HG03565 (cell line): ENCODE results near the gene RFTN1.
"Not testable (repeated sequence)": the region's sequence is repeated elsewhere in the genome, so short reads cannot be mapped to it uniquely, and the experiment has no call there.

Experiments
- ATAC-seq: cut with Tn5 transposase; IDR thresholded peaks from one replicate; pipeline ENCODE4 v1.9.1; 2021; ENCODE audit warnings: mild to moderate bottlenecking, moderate library complexity; ENCODE audit not compliant: unreplicated experiment

Gene RFTN1

DNA sequence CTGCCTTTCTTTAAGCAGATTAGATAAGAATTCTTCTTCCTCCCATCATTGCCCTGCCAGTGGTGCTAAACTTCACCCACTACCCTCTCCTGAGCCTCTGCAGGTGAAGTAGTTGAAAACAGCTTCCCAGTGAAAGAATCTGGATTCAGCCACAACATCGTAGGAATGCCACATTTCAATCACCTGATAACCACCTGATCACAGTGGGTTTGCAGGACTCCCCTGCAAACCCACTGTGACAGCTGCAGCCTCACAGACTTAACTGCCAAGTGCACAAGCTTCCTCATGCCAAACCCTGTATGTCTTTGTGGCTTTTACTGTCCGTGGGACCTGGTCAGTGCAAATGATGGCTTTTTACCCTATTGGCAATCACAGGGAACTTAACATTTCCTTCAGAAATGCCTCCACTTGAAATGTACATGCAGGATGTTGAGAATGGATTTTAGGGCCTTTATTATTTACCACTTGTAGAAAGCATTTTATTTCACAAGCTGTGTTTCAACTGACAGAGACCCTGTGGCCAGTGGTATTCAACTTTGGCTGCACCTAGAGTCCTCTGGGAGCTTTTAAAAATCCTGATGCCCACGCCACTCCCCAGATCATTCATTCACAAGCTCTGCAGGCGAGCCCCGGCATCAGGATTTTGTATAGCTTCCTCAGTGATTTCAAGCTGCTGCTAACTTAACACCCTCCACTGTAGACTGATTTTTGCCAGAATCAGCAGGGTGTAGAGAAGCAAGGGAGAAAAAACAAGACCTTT, 199.4 kb downstream of the RFTN1 start:
- ATAC-seq, result no peak

DNA sequence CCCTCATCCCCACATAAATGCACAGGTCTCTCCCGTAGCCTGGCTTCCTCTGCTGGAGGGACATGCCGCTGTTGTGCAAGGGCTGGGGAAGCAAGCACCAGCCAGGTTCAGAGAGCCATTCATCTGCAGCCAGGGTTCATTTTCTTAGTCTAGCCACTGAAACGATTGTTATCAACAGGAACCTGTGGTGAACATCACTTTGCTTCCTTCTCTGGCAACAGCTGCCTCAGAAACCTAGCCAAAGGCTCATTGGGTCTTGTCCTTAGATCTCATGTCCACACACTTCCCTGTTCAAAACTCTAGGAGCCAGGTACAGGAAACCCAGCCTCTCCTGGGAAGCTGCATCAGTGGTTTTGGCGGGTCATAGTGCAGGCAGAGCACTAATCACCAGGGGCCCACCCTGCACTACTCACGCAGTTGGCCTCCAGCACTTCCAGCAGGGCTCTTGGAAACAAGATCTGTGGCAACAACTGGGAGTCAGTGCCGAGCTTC, 201.5 kb downstream of the RFTN1 start:
- peak; percentile 67 for ATAC-seq

- not testable (repeated sequence) for ATAC-seq
Measured at GRCh38 chr3:16310486-16310885, 203.0 kb downstream of the RFTN1 start.

GRCh38 chr3:16309558-16309957, 203.9 kb downstream of the RFTN1 start:
- peak; percentile 87 for ATAC-seq

- ATAC-seq, result no peak
Measured at GRCh38 chr3:16308727-16309126, 204.8 kb downstream of the RFTN1 start.

- ATAC-seq, result no peak
Measured at GRCh38 chr3:16307832-16308531, 205.5 kb downstream of the RFTN1 start.

DNA sequence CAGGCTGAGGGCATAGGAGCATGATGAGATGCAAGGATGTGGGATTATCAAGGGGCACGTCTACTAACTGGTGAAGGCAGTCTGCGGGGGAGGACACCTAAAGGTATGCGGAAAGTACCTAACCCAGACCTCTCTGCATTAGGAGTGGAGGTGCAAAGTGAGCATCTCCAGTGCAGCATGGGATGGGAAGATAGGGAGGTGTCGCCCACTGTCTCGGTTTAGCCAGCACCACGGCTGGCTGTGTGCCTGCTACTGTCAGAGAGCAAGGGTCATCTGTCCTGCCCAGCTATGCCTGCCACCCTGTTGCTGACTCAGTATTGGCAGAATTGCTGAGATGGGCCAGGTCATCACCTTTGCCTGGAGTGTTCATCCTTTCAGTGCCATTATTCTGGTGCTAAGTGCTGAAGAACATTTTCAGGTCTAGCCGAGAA, 208.4 kb downstream of the RFTN1 start:
- ATAC-seq, result no peak

DNA sequence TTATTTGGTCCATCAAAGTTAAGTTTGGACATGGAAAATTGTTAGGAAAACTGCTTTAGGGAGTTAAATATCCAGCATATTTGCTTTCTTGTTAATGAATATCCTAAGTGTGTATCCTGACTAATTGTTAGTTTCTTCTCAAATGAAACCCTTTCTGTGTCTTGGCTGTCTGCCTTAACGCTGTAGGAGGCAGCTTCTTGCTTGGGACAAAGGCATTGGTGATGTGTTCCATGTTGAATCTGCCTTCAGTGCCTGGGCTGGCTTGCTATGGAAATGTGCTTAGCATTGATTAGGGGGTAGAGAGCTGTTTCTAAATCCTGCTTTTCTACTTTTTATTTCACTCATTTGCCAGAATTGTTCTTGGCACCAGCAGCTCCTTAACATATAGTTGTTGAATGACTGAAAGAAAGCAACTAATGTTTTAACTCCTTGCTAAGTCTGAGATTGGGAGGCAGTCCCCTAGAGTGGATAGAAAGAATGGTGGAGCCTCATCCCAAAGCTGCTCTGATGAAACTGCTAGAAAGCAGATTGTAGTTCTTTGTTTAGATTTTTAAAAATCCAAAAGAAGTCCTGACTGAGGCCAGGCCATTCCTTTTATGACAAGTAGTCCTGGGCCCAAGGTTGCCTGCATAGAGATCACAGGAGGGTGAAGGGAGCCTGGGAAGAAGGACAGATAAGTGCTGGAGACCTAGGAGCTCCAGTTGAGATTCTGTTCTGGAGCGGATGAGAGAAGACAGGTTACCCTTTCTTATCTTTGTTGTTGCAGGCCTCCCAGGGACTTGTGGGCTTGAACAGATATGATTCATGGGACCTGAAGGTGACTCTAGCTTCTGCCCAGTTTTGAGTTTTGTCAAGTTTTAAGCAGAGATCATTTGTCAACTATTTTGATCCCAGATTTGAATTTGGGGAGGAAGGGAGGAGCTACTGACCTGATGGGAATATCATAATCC, 209.2 kb downstream of the RFTN1 start:
- ATAC-seq, result no peak

- no peak for ATAC-seq
Measured at GRCh38 chr3:16303037-16303575, 210.4 kb downstream of the RFTN1 start.

DNA sequence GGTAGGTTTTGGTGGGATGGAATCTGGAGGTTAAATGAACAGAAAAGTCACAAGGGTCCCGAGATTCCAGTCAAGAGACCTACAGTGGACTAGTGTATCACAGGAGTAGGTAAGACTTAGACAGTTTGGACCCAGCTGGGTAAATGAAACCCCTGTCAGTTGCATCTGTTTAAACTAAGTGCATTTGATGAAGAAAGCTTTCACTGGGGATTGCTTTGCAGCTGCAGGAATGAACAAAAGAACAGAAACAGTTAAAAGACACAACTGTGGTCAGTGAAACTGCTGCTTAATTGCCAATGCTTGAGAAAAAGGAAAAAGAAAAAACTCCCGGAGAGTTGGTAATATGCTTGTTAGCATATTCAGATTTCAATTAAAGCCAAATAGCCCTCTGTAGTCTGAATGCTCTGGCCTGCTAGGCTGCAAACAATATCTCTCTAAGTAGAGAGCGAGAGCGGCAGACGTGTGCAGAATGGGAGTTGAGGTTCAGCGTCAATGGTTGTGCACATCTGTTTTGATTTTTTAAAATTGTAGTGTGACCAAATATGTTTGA, 211.3 kb downstream of the RFTN1 start:
- ATAC-seq, result no peak

DNA sequence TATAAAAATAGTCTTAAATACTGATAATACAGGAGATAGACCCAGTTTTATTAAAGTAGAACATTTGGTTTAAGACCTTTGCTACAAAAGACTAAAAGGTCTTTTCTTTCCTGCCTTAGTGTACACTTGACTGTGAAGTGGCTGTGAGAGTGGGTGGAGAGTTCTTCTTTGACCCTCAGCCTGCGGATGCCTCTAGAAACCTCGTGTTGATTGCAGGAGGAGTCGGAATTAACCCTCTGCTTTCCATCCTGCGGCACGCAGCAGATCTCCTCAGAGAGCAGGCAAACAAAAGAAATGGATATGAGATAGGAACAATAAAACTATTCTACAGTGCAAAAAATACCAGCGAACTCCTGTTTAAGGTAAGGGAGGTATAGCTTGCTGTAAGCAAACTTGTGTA, 212.0 kb downstream of the RFTN1 start:
- no peak for ATAC-seq

DNA sequence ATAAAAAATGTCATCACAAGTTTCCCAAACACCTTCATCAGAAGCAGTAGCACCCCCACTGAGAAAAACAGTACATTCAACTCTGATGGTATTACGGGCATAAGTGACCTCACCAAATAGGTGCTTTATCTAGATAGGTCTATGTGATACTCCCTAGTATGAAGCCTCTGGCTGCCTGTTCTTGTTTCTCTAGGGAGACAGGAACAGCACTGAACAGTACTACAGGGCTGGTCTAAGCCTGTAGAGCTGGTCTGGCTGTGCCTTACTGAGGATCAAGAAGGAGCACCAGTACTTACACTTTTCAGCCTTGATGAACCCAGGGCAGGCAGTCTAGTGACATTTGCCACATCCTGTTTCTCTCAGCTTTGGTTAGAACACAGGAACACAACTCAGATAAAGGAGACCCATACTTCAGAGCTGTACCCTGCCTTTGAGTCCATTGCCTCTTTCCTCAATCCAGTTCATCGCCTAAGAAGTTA, 212.6 kb downstream of the RFTN1 start:
- peak; percentile 47 for ATAC-seq

- peak; percentile 71 for ATAC-seq
Measured at GRCh38 chr3:16300307-16300706, 213.2 kb downstream of the RFTN1 start.

DNA sequence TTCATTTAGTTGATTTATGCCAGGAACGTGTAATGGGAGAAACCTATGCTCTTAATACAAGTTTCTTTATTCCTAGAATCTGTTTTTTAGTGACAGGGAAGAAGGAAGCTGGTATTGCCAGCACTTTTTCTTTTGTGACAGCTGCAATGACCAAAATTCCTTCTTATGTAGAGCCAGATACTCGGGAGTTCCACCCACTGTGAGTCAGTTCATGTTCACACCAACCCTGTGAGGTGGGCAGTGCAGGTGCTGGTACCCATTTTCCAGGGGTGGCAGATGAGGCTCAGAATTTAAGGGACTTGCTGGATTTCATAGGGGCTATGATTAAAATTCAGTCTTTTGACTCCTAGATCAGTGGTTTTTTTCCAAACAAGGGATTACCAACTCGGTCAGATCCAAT, 213.8 kb downstream of the RFTN1 start:
- no peak for ATAC-seq

DNA sequence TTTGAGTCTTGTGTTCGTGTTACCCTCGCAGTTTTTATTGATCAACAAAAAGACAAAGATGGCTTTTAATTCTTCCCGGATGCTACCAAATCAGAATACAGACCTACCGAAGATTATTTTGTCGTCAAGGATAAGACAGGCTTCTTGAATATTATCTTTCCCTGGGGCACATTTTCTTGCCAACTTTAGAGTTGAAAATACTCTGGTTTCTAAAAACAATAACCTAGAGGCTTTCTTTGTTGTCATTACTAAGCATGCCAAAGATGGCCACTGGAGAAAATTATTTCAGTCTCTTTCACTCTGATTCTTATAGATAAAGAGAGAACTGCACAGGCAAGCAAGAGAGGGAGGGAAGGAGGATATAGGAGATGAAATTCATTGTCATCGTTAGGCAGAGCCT, 214.6 kb downstream of the RFTN1 start:
- no peak for ATAC-seq

GRCh38 chr3:16297997-16298885, 215.3 kb downstream of the RFTN1 start:
- no peak for ATAC-seq

DNA sequence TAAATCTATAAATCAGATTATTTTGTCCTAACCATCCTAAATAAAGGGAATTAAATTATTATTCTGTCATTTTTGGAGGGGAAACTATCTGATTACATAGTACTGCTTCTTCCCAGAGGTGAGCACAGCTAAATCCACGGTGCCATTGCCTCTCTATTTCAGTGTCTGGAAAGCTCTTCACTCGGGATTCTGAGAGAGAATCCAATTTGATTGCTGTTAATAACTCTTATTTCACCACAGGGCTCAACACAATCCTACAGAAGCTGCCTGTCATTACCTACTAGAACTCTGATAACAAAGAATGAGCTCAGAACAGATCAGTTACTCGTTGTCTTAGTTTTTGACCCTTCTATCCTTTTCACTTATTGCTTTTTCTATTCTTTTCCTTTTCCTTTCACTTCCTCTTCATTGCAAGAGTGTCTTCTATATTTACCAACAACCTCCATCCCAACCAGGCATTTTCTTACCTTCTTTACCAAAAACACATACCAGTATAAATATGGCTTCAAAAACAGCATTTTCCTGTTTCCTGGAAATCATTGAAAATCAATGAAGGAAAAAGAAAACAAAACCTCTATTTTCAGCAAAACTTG, 218.1 kb downstream of the RFTN1 start:
- no peak for ATAC-seq

- ATAC-seq, result no peak
Measured at GRCh38 chr3:16294844-16295243, 218.7 kb downstream of the RFTN1 start.

- no peak for ATAC-seq
Measured at GRCh38 chr3:16290827-16291196, 222.7 kb downstream of the RFTN1 start.
